Measurements from ENCODE around the gene MCOLN1.

The MCOLN1 gene

DNA sequence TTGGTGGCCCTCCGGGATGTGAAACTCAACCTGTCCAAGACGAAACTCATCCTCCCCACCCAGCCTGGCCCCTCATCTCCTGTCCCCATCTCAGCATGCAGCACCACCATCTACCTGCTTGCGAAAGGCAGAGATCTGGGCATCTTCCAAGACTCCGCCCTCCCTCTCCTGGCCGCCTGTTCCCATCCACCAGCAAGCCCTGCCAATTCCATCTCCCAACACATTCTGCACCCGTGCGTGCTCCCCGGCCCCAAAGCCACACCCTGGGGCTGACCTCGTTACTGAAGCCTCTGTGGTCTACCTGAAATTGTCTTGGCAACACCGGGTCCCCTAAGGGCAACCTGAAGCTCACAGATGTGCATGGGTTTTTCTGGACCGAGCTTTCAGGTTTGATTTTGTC is 60.0 kb downstream of the MCOLN1 start:
- DNase-seq = no peak

Measured in NCI-H1048 (cell line).